Tibial artery (tissue), 4 donors: ENCODE results near the gene WDR81.
A peak's percentile ranks its signal among the peaks of the same experiment; 100 is the strongest.
"Not testable (repeated sequence)": the region's sequence is repeated elsewhere in the genome, so short reads cannot be mapped to it uniquely, and the experiment has no call there.

Experiments used
- DNase-seq, 2 donors: peaks; one replicate each; pipeline ENCODE4 v3.0.0-alpha.2; 2019
- H3K27ac ChIP-seq, 2 donors: fragments of 200-600 bp; sonication (generic) in 1 of 2; 1 replicate in 1 of 2; 2 replicates in 1 of 2; pipeline ENCODE4 v1.5.1; 2018 to 2019; ENCODE audit warnings: mild to moderate bottlenecking in 1 of 2
- H3K27me3 ChIP-seq, 2 donors: fragments of 200-600 bp; sonication (generic) in 1 of 2; one replicate each; pipeline versions ENCODE4 v1.5.1 to v1.6.0; 2016 to 2019
- H3K36me3 ChIP-seq, 3 donors: fragments of 200-600 bp; sonication (generic) in 2 of 3; one replicate each; pipeline ENCODE4 v1.5.1; 2016 to 2019; ENCODE audit warnings: mild to moderate bottlenecking in 2 of 3
- H3K4me1 ChIP-seq, 4 donors: fragments of 200-600 bp; sonication (generic) in 2 of 4; 1 replicate in 3 of 4; 2 replicates in 1 of 4; pipeline ENCODE4 v1.5.1; 2016 to 2019
- H3K4me3 ChIP-seq, 2 donors: fragments of 200-600 bp; sonication (generic) in 1 of 2; 1 replicate in 1 of 2; 2 replicates in 1 of 2; pipeline ENCODE4 v1.5.1; 2018 to 2019; ENCODE audit warnings: mild to moderate bottlenecking in 2 of 2
- H3K9me3 ChIP-seq, 3 donors: fragments of 200-600 bp; sonication (generic) in 1 of 3; one replicate each; pipeline ENCODE4 v1.5.1; 2016 to 2019
- intact Hi-C: fragments of 100-400 bp; cut with DNase I; formaldehyde crosslinking; loops from one replicate; pipeline ENCODE4 v1.15.0; 2023; ENCODE audit warnings: low total_unique reads
- TF ChIP-seq, protein P1 (sequence below), 2 experiments: fragments of 200-600 bp in 1 of 2; fragments of 450-650 bp in 1 of 2; IDR thresholded peaks; one replicate each; pipeline ENCODE4 v1.5.1; 2017 to 2019; ENCODE audit warnings: antibody characterized with exemption in 2 of 2, mild to moderate bottlenecking in 1 of 2, moderate library complexity in 1 of 2

The WDR81 gene

DNA sequence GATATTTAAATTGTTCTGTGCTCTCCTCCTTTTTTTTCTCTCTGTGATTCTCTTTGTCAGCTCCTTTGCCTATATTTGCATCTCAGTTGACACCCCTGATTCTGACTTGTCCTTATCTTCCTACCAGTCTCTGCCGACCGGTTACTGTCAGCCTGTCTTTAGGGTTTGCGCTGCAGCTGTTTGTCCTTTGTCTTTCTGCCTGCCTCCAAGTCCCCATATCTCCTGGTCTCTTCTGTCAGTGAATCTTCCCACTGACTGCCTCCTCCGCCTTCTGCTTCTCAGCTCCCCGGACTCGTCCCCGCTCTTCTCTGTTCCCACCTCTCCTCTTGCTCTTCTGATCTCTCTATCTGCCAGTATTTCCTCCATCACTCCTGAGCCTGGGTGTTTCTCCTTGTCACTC is 19.5 kb upstream of the WDR81 start:
- intact Hi-C loops = loop anchor here (10.0 kb wide), 1 partner anchor 50 kb away; no protein-coding TSS in a partner anchor
- Histone ChIP-seq H3K27me3 (no peaks in the 10 kb centered on the region), H3K4me3 (no peak overlapping the region), H3K9me3 (no peaks in the 10 kb centered on the region), H3K4me1 (peaks cover 0 to 11% (median 8%) of the 10 kb centered on the region in 4 donors), H3K27ac (no peak overlapping the region), H3K36me3 (peaks cover 0 to 15% (median 7%) of the 10 kb centered on the region in 3 donors)
- no peak for DNase-seq
- TF ChIP-seq, protein P1, sequence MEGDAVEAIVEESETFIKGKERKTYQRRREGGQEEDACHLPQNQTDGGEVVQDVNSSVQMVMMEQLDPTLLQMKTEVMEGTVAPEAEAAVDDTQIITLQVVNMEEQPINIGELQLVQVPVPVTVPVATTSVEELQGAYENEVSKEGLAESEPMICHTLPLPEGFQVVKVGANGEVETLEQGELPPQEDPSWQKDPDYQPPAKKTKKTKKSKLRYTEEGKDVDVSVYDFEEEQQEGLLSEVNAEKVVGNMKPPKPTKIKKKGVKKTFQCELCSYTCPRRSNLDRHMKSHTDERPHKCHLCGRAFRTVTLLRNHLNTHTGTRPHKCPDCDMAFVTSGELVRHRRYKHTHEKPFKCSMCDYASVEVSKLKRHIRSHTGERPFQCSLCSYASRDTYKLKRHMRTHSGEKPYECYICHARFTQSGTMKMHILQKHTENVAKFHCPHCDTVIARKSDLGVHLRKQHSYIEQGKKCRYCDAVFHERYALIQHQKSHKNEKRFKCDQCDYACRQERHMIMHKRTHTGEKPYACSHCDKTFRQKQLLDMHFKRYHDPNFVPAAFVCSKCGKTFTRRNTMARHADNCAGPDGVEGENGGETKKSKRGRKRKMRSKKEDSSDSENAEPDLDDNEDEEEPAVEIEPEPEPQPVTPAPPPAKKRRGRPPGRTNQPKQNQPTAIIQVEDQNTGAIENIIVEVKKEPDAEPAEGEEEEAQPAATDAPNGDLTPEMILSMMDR (IDR thresholded peaks at IDR 0.05) = no peak

DNA sequence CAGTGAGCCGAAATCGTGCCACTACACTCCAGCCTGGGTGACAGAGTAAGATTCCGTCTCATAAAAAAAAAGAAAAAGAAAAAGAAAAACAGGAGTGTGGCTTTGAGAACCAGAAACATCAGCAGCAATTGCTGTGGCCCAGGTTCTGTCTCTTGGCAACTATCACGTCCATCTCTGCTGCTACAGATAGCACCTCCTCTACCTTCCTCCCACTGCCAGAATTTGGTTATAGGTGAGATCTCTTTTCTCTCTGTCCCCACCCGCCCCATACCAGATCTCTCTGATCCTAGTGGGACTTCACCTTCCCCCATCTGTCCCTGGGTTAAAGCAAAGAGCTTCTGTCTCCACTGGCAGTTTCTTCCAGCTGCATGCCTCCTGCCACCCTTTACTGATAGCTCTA is 17.4 kb upstream of the WDR81 start:
- intact Hi-C loops = loop anchor here (10.0 kb wide), 1 partner anchor 52 kb away; no protein-coding TSS in a partner anchor
- Histone ChIP-seq H3K4me3 (no peak overlapping the region), H3K4me1 (peaks cover 0 to 27% (median 24%) of the 10 kb centered on the region in 4 donors), H3K36me3 (peaks cover 0 to 20% (median 12%) of the 10 kb centered on the region in 3 donors), H3K9me3 (no peaks in the 10 kb centered on the region), H3K27ac (no peak overlapping the region), H3K27me3 (no peaks in the 10 kb centered on the region)
- no peak for DNase-seq
- TF ChIP-seq, protein P1 (IDR thresholded peaks at IDR 0.05) = no peak

DNA sequence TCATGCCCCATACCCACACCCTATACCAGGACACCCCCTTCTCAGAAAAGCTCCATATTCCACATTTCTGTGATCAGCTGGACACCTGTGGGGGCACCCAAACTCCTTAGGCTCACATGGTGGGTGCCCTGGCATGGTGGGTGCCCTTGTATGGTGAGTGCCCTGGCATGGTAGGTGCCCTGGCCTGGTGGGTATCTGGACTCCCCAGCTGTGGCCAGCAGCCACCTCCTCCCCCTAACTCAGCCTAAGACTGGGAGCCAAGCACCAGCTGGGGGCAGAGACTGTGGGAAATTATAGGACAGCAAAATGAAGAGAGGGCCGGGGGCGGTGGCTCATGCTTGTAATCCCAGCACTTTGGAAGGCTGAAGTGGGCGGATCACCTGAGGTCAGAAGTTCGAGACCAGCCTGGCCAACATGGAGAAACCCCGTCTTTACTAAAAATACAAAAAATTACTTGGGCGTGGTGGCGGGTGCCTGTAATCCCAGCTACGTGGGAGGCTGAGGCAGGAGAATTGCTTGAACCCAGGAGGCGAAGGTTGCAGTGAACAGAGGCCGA is 15.6 kb upstream of the WDR81 start:
- peaks cover 0 to 44% (median 41%) of the 10 kb centered on the region in 4 donors for H3K4me1 ChIP-seq
- DNase-seq, H3K4me3 ChIP-seq, H3K9me3 ChIP-seq, H3K27me3 ChIP-seq, H3K27ac ChIP-seq: not testable (repeated sequence)
- peaks cover 16 to 37% (median 26%) of the 10 kb centered on the region in 3 donors for H3K36me3 ChIP-seq
- intact Hi-C loops = loop anchor here (10.0 kb wide), 1 partner anchor 54 kb away; no protein-coding TSS in a partner anchor

DNA sequence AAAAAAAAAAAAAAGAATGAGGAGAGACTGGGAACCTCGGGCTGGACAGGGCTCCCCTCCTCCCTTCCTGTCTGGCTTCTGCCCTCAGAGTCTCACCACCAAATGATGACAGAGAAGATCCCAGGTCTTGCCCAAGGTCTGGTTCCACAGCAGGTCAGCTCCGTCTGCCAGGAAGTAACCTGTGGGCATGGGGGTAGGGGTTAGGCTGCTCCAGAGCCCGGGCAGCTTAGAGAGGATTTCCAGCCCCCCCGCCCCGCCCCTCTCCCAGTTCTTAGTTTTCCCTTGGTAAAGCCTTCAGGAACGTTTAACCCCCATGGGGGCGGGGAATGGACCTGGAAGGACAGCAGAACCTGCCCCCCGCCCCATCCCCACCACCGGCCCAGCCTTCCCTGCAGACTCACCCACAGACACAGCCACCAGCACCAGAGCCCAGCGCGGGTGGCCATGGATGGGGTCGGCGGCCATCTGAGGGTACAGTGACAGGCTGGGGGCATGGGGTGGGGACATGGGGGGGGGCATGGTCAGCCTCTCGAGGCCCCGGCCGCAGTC is 15.0 kb upstream of the WDR81 start:
- TF ChIP-seq, protein P1 (IDR thresholded peaks at IDR 0.05) = no peak
- no peak for DNase-seq

DNA sequence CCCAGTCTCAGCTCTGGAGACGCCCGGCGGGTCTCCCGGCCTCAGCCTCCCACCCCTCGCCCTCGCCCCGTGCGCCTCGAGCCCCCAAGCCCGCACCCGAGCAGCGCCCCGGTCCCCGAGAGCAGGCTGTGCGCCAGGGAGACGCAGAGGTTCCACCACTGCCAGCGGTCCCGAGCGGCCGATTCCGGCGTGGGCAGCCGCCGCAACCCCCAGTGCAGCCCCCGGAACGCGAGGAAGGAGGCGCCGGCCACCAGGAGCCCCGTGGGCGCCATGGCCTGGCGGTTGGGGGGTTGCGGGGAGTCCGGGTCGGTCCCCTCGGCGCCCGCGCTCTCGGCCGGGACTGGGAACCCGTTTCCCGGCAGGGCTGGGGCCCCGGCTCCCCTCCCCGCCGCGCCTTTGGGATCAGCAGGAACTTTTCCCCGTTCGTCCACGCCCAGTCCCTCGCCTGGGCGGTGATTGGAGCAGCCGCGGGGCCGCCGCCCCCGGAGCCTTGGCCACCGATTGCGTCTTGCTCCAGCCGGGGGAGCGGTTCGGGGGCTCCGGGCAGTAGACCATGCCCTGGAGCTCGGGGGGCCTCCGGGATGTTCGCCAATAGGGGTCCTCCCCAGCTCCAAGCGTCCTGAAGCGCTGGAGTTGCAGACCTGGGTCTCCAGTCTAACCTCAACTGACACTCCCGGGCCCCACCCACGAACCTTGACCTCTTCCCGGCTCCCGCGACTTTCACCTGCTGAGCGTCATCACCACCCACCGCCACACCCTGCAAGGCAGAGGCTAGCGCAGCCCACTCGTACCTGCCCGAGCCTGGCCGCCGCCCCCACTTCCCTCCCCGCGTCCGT is 14.3 kb upstream of the WDR81 start, which contains the start of gene TLCD2:
TLCD2 (minus strand) TSS at position 407 of the 836 bp plus-strand sequence; CDS start at position 272, 135 bp downstream.
- H3K9me3 ChIP-seq = no peaks in the 10 kb centered on the region
- no peaks in the 10 kb centered on the region for H3K27me3 ChIP-seq
- peaks cover 0 to 51% (median 47%) of the 10 kb centered on the region in 4 donors for H3K4me1 ChIP-seq
- H3K36me3 ChIP-seq = peaks cover 16 to 43% (median 26%) of the 10 kb centered on the region in 3 donors
- intact Hi-C loops = loop anchor here (5.0 to 10.0 kb wide), 3 partner anchors 38 to 325 kb away; partner anchors contain the start of gene DPH1
- TF ChIP-seq, protein P1 (IDR thresholded peaks at IDR 0.05) = no peak
- DNase-seq = peak; percentile 75 to 89
- peak within 1 kb of the TSS; percentile 86 to 98 for H3K27ac ChIP-seq
- H3K4me3 ChIP-seq = peak within 1 kb of the TSS; percentile 66 to 97

More for the DNA sequence above, 15.0 kb upstream of the WDR81 start:
- H3K27ac ChIP-seq = peak overlapping the region; percentile 86 to 98
- H3K36me3 ChIP-seq = peaks cover 16 to 43% (median 26%) of the 10 kb centered on the region in 3 donors
- no peaks in the 10 kb centered on the region for H3K27me3 ChIP-seq
- peaks cover 0 to 50% (median 47%) of the 10 kb centered on the region in 4 donors for H3K4me1 ChIP-seq
- intact Hi-C loops = loop anchor here (10.0 kb wide), 1 partner anchor 55 kb away; no protein-coding TSS in a partner anchor
- H3K4me3 ChIP-seq = peak overlapping the region; percentile 66 to 97
- no peaks in the 10 kb centered on the region for H3K9me3 ChIP-seq
